Measurements from ENCODE around the gene LRRN4.

- TF ChIP-seq CREB5 (CRISPR knock-in tag; IDR thresholded peaks at IDR 0.05; ENCODE audit: low read depth), result no peak
- TF ChIP-seq TCF4 (CRISPR knock-in tag; IDR thresholded peaks at IDR 0.05; ENCODE audit: borderline replicate concordance), result no peak
- TF ChIP-seq ZNF565 (CRISPR knock-in tag; conservative IDR thresholded peaks at IDR 0.05; ENCODE audit: low read depth), result no peak
- TF ChIP-seq RARB (CRISPR knock-in tag; IDR thresholded peaks at IDR 0.05), result no peak
- TF ChIP-seq GLIS3 (CRISPR knock-in tag; IDR thresholded peaks at IDR 0.05), result no peak
- no peak for TF ChIP-seq ESRRG (CRISPR knock-in tag; IDR thresholded peaks at IDR 0.05)
- no peak for TF ChIP-seq SNAI2 (CRISPR knock-in tag; IDR thresholded peaks at IDR 0.05)
- no peak for TF ChIP-seq ISL1 (CRISPR knock-in tag; IDR thresholded peaks at IDR 0.05)
- no peak for TF ChIP-seq PATZ1 (CRISPR knock-in tag; IDR thresholded peaks at IDR 0.05; ENCODE audit: borderline replicate concordance)
Observed at GRCh38 chr20:6014957-6015356, 38.9 kb downstream of the LRRN4 start.
